Left kidney (tissue), 2 donors: ENCODE measurements around the gene JPT1. TPM values are rescaled to one million over a fixed set of nuclear protein-coding genes. Genes with fewer than 3 reads are reported as not detected.
A peak's percentile ranks its signal among the peaks of the same experiment; 100 is the strongest.
"Not testable (repeated sequence)": the region's sequence is repeated elsewhere in the genome, so short reads cannot be mapped to it uniquely, and the experiment has no call there.

Experiments
- DNase-seq: peaks from one replicate; pipeline ENCODE4 v3.0.0-alpha.2; 2013
- polyA plus RNA-seq: library from polyadenylated mRNA; unstranded; fragments of 120-200 nt; gene quantifications from one replicate; pipeline ENCODE4 v1.2.1, GENCODE V29; 2013; ENCODE audit not compliant: insufficient read length

The JPT1 gene
- polyA plus RNA-seq, 1 donor: 86.1 TPM

DNA sequence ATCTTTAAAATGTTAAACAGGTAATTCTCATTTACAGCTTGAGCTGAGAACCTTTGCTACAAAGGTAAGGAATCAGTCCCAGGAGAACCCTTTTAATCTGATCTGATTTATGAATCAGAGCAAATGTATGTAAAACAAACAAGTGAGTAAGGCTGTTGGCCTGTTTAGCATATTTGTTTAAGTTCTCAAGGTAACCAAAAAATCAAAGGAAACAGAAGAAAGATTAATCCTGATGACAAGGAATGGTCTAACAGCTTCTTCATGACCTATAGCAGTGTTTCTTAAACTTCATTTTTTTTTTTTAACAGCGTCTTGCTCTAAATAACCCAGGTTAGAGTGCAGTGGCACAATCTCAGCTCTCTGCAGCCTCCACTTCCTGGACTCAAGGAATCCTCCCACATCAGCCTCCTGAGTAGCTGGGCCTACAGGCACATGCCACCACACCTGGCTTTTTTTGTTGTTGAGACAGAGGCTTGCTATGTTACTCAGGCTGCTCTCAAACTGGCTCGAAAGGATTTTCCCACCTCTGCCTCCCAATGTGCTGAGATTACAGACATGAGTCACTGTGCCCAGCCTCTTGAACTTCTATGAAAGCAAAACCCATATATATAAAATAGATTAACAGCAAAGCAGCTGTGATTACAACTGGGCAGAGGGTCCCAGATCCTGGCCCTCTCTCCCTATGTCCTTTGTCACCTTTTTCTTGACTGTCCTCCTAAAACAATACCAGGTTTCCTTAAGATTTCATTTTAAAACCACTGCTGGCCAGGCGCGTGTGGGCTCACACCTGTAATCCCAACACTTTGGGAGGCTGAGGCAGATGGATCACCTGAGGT lies 5.1 kb upstream of the JPT1 start:
- no peak for DNase-seq

DNA sequence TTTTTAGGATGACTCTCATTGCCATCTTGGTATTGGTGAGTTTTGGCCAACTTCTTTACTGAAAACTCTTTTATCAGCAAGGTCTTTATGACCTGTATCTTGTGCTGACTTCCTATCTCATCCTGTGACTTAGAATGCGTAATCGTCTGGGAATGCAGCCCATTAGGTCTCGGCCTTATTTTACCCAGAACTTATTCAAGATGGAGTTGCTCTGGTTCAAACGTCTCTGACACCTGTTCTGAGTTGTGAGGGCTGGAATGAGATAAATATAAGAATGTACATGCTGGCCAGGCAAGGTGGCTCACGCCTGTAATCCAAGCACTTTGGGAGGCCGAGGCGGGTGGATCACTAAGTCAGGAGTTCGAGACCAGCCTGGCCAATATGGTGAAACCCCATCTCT lies 4.2 kb upstream of the JPT1 start:
- not testable (repeated sequence) for DNase-seq

DNA sequence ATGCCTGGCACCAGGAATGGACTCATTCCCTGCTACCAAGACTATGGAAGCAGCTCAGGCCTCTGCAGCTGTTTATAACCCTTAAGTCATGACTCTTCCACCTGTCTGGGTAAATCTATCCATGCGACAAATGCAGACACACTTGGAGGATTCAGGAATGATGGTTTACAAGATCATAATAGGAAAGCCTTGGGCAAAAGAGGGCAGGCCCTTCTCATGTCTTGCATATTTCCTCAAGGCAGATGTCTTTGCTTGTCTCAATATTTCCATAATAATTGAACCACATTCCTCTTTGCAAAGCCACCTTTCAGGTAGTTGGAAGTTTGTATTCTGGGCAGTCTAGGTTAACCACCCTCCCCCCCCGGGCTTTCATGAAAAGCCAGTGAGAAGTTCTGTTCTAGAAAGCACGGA lies 884 bp upstream of the JPT1 start:
- no peak for DNase-seq

DNA sequence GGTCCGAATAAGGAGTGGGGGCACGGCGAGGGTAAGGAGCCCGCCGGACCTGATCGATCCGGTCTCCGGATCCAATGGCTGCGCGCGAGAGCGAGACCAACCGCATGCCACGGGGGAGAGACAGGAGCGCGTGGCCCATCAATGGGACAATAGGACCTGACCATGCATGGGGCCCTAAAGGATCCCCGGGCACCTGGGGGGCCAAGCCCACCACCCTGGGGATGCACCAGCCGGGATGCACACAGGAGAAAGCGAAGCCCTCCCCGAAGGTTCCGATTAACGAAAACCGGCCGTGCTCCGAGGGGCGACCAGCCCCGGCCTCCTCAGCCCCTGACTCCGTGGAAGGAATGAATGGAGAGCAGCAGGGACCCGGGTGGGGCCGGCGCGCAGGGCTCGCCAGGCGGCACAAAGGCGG lies 525 bp downstream of the JPT1 start:
- DNase-seq: peak; percentile 46

DNA sequence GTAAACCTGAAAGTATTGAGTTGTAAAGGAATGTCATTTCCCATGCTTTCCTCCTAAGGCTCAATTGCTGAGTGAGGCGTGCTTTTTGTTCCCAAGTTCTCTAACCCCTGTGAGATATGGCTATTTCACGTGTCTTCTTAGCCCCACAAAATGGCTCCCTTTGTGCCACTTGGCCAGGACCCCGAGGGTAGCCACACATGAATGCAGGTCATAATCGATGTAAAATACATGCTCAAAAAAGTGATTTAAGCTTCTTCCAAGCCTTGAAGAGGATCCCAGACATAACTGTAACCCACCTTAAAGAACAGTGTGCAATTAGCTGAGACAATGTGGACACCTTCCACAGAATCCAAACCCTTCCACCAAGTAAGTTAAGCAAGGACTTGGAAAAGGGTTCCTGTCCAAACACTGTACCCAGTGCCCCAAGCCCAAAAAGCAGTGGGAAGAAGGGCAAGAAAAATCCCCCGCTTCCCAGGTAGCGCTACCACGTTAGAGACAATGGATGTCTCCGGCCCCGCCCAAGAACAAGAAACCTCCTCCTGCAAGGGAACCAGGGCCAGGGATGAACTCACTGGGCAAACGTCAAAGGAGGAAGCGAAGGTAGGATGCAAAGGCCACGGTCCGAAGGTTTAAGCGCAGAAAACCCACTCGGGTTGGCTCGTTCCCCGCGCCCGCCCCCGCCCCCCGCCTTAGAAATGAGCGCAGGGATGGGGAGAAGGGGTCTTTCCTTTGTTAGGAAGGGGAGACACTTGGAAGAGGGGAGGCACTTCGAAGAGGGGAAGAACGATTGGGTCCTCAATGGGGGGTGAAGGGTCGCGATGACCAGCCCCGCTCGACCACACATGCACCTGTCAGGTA lies 1.2 kb downstream of the JPT1 start:
- DNase-seq: peak; percentile 37

DNA sequence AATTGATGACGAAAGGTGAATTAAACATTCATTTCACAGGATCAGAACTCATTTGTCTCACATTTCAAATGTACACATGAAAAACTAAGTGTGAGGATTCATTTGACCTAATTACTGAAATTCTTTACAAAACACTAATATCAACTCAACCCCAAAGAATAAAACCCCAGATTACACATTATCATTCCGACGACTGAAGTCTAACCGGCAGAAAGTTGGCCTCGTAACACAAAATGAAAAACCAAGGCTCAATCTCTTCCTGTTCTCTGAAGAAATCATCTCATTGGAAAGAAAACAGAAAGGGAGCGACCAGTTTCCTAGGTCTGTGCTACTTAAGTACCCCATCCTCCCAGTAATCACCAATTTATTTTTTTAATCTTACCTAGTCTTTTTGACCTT lies 1.8 kb downstream of the JPT1 start:
- DNase-seq: no peak

DNA sequence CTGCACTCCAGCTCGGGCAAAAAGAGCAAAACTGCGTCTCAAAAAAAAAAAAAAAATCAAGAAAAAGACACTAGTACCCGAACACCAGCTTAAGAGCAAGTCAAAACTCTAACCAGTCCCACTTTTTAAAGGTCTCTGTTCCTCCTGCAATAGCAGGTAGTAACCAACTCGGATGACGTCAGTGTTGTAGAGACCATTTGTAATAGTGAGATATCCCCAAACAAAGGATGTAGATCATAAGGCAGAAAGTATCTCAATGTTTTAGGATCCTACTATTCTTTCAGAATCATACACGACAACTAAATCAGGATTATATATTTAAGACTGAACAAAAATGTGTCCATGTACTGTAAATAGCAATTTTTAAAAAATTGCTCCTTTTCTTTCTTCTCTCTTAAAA lies 2.4 kb downstream of the JPT1 start:
- DNase-seq: peak; percentile 38

DNA sequence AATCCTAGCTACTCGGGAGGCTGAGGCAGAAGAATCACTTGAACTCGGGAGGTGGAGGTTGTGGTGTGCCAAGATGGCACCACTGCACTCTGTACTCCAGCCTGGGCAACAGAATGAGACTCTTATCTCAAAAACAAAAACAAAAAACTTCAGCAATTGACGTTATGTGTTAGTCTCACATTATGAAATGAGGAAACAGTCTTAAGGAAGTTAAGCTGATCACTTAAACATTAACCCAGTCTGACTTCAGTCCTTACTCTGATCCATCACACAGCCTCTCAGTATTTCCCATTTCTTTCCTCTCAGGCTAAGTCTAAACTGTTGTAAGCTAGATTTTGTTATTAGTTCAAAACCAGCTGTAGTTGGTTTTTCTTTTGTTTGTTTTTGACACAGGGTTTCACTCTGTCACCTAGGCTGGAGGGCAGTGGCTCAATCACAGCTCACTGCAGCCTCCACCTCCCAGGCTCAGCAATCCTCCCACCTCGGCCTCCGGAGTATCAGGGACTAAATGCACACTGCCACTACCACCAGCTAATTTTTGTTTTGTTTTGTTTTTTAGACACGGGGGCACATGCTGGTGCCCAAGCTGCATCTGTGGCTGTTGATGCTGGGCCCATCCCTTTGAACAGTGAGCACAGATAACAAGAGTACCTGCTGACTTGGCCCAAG lies 6.3 kb downstream of the JPT1 start:
- DNase-seq: no peak

DNA sequence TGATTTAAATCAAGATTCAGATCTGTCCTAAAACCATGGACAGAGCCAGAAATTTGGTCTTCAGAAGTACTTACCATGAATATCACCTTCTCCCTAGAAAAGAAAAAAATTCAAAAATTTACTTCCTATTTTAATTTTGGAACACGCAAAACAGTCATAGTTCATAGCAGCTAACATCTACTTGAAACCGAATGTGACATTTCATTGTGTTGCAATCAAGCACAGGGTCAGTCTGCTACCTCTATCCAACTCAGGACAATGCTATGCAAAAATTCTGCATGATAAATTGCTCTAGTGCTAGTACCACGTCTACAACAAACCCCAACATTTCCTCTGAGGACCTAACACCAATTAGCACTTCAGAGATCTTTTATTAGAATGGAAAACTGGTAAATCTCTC lies 7.7 kb downstream of the JPT1 start:
- no peak for DNase-seq

DNA sequence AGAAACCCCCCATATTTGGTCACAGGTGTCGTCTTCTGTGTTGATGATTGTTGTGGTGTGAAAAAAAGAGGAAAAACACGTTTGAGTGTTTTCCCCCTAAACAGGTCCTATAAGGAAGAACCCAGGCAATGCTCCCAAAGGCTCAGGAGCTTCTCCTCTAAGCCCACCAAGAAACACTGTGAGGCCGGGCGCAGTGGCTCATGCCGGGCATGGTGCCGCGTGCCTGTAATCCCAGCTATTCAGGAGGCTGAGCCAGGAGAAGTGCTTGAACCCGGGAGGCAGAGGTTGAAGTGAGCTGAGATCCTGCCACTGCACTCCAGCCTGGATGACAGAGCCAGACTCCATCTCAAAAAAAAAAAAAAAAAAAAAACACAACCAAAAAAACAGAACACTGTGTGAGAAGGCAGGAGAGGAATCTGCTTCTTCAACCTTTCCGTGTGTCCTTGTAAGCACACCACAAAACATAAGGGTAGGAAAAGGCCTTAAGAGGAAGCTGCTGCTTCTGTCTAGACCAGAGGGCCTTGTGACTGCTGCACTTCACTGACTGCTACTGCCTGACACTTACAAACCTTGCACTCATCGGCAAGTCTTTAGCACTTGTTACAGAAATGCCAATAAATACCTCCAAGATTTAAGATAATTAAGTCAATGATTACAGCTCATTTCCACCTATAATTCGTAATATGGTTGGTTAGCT lies 9.3 kb downstream of the JPT1 start:
- DNase-seq: no peak

DNA sequence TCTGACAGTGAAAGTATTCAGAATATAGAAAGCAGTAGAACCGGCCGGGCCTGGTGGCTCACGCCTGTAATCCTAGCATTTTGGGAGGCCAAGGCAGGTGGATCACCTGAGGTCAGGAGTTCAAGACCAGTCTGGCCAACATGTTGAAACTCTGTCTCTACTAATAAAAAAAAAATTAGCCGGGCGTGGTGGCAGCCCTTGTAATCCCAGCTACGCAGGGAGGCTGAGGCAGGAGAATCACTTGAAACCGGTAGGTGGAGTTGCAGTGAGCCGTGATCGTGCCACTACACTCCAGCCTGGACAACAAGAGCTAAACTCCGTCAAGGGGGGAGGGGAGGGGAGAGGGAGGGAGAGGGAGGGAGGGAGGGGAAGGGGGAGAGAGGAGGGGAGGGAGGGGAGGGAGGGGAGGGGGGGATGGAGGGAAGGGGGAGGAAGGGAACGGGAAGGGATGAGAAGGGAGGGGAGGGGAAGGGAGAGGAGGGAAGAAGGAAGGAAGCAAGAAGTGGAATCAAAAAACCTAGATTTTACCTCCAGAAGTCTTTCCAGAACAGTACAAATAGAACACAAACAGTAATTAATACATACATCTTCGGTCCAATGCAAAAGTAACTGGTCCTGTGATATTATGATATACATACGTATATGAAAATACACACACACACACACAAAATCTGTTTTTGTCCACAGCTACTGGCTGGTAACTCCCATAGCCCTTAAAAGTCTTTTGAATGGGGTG lies 11.9 kb downstream of the JPT1 start:
- no peak for DNase-seq

DNA sequence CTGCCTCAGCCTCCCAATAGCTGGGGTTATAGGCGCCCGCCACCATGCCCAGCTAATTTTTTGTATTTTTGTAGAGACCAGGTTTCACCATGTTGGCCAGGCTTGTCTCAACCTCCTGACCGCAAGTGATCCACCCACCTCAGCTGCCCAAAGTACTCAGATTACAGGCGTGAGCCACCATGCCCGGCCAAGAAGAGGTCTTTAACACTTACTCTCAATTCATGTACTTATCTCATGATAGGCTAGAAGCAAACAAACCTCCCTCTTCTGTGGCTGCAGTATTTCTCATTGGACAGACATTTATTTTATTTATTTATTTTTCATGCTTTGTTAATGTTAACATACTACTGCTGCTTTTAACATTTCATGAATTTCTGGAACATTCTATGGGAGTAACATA lies 15.8 kb downstream of the JPT1 start:
- no peak for DNase-seq

DNA sequence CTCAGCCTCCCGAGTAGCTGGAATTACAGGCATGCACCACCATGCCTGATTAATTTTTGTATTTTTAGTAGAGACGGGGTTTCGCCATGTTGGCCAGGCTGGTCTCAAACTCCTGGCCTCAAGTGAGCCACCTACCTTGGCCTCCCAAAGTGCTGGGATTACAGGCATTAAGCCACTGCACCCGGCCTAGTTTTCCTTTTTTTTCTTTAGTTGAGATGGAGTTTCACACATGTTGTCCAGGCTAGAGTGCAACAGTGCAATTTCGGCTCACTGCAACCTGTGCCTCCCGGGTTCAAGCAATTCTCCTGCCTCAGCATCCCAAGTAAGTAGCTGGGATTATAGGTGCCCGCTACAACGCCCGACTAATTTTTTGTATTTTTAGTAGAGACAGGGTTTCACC lies 16.6 kb downstream of the JPT1 start:
- DNase-seq: not testable (repeated sequence)

DNA sequence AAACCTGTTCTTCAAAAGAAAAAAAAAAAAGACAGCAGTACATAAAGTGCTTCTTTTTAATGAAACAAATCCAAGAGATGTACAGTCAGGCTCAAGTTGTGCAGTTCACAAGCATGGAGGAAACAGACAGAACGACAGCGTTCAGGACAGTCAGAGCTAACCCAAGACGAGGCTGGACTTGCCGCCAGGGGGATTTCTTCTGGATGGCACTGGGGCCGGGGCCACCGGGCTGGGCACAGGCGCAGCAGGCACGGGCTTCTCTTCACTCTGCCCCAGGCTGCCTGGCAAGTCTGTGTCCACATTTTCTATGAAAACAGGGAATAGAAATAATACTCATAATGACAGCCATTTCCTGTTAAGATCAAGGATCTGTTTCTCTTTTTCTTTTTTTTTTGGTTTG lies 18.4 kb downstream of the JPT1 start:
- DNase-seq: no peak

DNA sequence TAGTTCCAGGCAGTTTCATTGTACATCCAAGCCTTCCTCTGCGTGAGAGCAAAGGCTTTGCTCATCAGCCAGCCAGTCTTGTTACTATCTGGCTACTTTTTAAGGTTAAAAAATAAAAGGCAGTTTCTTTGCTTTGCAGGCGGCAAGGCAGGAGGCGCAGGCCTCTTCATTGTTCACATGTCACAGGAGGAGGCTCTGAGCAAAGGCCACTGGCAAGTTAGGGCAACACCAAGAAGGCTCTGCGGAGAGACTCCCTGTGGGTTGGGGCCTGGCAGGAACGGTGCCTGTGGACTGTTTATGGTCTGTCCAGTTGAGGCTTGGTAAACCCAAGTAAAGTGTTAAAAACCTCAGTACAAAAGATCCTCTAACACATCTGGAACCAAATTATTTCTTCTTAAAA lies 18.9 kb downstream of the JPT1 start:
- DNase-seq: no peak

DNA sequence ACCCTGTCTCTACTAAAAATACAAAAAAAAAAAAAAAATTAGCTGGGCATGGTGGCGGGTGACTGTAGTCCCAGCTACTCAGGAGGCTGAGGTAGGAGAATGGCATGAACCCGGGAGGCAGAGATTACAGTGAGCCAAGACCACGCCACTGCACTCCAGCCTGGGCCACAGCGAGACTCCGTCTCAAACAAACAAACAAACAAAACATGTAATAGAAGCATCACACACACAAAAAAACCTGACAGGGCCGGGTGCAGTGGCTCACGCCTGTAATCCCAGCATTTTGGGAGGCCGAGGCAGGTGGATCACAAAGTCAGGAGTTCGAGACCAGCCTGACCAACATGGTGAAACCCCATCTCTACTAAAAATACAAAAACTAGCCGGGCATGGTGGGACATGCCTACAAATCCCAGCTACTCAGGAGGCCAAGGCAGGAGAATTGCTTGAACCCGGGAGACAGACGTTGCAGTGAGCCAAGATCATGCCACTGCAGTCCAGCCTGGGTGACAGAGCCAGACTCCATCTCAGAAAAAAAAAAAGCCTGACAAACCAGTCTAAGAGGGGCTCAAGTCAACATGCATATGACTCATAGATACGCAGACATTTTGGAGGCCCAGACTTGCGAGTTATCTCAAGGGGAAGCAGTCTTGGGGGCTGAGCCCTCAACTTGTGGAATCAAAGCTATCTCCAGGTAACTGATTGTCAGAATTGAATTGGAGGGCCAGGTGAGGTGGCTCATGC lies 20.5 kb downstream of the JPT1 start:
- DNase-seq: not testable (repeated sequence)

DNA sequence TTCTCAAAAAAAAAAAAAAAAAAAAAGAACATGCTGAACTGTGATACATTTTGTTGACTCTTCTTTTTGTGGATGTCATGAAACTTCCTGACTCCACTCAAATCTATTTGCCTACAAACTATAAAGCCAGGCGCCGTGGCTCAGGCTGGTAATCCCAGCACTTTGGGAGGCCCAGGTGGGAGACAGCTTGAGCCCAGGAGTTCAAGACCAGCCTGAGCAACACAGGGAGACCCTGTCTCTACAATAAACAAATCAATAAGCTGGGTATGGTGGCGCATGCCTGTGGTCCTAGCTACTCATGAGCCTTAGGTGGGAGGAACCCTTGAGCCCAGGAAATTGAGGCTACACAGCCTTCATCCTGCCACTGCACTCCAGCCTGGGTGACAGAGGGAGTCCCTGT lies 21.3 kb downstream of the JPT1 start:
- DNase-seq: no peak

DNA sequence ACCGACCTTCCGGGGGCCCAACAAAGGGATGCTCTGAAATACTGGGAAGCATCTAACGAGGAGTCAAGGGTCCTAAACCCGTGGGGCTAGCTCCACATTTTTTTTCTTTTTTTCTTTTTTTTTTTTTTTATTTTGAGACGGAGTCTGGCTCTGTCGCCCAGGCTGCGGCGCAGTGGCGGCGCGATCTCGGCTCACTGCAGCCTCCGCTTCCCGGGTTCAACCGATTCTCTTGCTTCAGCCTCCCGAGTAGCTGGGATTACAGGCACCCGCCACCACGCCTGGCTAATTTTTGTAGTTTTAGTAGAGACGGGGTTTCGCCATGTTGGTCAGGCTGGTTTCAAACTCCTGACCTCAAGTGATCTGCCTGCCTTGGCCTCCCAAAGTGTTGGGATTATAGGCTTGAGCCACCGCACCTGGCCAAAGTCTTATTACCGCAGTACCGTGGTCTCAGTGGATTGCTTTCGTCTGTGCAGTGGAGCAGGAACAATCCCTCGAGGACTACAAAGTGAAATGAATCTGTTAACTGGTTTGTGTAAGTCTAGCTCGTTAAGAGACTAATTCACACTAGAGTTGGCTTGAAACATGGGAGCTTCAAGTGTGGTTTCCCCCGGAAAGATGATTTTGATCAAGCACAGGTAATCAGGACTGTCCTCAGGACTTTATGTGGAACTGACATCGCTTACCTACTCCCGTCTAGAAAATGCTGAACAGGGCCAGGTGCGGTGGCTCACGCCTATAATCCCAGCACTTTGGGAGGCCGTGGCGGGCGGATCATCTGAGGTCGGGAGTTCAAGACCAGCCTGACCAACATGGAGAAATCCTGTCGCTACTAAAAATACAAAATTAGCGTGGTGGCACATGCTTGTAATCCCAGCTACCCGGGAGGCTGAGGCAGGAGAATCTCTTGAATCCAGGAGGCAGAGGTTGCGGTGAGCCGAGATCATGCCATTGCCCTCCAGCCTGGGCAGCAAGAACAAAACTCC lies 22.0 kb downstream of the JPT1 start:
- not testable (repeated sequence) for DNase-seq

DNA sequence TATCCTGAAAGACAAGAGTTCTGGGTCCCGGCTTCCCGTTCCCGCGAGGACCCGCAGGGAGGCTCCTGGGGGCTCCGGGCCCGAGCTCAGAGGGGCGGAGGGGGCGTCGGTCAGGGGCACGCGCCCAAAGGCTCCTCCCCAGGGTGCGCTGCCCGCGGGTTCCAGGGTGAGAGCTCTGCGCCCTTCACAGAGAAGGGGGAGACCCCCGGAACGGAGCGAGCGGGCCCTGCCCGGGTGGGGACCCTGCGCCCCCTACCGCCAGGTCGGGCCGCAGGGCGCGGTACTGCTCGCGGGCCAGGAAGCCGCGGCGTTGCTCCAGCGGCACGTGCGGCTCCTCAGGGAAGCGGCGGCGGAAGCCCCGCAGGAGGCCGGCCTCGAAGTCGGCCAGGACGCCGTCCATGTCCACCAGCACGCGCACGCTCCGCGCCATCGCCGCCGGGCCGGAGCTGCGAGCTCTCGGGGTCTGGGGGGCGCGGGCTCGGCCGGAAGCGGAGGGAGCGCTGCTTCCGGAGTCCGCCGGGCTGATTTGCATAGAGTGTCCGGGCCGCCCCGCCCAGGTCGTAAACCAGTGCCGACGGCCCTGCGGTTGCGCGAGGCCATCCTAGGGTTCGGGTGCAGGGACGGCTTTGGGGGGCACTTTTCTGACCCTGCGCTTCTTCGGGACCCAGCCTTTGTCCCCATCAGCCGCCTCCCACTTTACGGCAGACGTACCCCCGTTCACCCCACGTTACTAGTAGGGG lies 22.9 kb downstream of the JPT1 start, which contains the start of gene NT5C:
TSS of gene NT5C (minus strand) at position 465 of the 740 bp plus-strand sequence. CDS start at position 430, 35 bp downstream.
- DNase-seq: peak; percentile 86
